Measurements from ENCODE around the gene LEFTY1. TPM values are rescaled to one million over a fixed set of nuclear protein-coding genes. Genes with fewer than 3 reads are reported as not detected.
"Not testable (repeated sequence)": the region's sequence is repeated elsewhere in the genome, so short reads cannot be mapped to it uniquely, and the experiment has no call there.

LEFTY1 gene
- total RNA-seq, 1 donor from 2014 or later = not detected

DNA sequence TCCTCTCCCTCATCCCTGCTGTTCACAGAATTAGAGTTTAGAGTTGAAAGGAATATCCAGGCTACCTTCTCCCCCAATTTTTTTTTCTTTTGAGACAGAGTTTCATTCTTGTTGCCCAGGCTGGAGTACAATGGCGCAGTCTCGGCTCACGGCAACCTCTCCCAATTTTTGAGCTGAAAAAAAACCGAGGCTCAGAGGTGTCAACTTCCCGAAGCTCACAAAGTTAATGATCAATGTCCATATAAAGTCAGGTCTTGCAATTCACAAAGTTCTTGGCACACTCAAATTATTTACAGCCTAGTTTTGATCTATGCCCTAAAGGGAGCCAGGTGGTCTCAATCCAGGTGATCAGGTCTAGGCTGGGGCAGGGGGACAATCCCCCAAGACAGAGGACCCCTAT is 797 bp upstream of the LEFTY1 start:
- H3K9me3 Mint-ChIP-seq = no peaks in the 10 kb centered on the region
- H3K4me1 Mint-ChIP-seq = peaks cover 6% of the 10 kb centered on the region
- H3K27me3 Mint-ChIP-seq = peaks cover 21% of the 10 kb centered on the region
- H3K36me3 Mint-ChIP-seq (ENCODE audit: low read depth) = no peaks in the 10 kb centered on the region
- no peak overlapping the region for H3K4me3 Mint-ChIP-seq
- H3K27ac Mint-ChIP-seq = no peak overlapping the region
- no peak for DNase-seq
- intact Hi-C loops (cut with micrococcal nuclease) = no loop called here

DNA sequence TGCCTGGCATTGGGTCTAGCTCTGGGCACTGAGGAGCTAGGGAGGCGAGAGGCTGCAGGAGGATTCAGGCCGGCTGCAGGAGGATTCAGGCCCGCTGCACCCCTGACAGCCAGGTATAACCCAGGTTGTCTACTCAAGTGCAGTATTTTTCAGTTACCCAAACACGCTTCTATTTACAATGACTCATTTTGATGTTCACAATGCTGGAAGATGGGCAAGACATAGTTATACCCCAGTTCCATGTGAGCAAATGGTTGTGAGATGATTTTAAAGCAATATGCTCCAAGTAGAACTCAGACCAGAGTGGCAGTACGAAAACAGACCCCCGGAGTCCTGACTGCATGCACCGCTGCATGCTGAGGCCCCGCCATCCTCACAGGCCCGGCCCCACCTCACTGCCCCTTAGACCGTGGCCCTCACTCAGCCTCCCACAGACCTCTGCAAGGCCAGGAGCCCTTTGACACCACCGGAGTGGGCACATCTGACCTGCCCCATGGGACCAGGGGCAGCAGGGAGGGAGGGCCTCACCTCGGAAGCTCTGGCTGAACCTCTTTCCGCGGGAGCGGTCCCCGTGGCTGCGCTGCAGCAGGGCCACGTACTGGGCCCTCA is 553 bp downstream of the LEFTY1 start:
- no peak for DNase-seq
- Mint-ChIP-seq H3K4me3 (no peak overlapping the region), H3K9me3 (no peaks in the 10 kb centered on the region), H3K4me1 (peaks cover 9% of the 10 kb centered on the region), H3K27me3 (peaks cover 20% of the 10 kb centered on the region), H3K36me3 (ENCODE audit: low read depth) (no peaks in the 10 kb centered on the region), H3K27ac (no peak overlapping the region)
- intact Hi-C loops (cut with micrococcal nuclease) = no loop called here

DNA sequence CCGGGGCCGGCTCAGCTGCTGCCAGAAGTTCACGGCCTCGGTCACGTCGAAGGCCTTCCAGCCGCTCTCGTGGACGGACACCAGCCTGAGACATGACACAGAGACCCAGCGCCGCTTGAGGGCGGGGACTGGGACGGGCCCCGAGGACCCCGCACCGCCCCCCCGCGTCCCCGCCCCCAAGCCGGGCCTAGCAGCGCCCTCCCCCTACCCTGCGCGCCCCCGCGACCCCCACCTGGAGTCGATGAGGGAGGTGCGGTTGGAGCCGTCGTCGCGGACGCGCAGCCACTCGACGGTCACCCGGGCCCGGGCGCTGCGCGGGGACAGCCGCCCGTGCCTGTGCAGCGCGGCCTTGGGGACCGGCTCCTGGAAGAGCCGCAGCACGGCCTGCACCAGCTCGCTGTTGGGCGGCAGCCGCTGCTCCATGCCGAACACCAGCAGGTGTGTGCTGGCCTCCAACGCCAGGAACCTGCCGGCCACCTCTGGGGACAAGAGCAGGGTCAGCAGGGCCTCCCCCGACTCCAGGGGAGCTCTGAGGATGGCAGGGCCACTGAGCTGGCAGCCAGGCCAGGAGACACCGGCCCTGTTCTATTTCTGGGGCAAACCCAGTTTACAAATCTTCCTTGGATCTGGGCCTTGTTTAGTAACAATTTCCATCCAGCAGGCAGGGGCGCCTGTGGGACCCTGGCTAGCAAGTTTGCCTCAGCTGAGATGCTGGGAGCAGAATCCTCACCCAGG is 1.2 kb downstream of the LEFTY1 start:
- DNase-seq; H3K4me3 Mint-ChIP-seq; H3K9me3 Mint-ChIP-seq; H3K36me3 Mint-ChIP-seq (ENCODE audit: low read depth); intact Hi-C loops (cut with micrococcal nuclease); H3K27ac Mint-ChIP-seq: not testable (repeated sequence)
- Mint-ChIP-seq H3K4me1 (peaks cover 12% of the 10 kb centered on the region), H3K27me3 (peaks cover 20% of the 10 kb centered on the region)

DNA sequence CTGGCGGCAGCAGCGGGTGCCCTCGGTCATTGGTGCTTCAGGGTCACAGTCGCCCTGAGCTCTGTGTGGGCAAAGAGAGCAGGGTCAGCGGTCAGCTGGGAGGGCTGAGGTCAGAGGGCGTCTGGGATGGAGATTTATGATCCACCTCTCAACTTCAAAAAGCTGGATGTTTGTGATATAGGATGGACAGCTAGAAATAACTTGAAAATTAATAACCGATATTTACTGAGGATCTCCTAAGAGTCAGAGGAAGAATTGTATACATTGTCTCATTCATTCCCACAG is 2.0 kb downstream of the LEFTY1 start:
- Mint-ChIP-seq H3K9me3 (no peaks in the 10 kb centered on the region), H3K27ac (no peak overlapping the region), H3K4me3 (no peak overlapping the region), H3K36me3 (ENCODE audit: low read depth) (no peaks in the 10 kb centered on the region), H3K4me1 (peaks cover 12% of the 10 kb centered on the region), H3K27me3 (peaks cover 20% of the 10 kb centered on the region)
- no peak for DNase-seq
- intact Hi-C loops (cut with micrococcal nuclease) = no loop called here

DNA sequence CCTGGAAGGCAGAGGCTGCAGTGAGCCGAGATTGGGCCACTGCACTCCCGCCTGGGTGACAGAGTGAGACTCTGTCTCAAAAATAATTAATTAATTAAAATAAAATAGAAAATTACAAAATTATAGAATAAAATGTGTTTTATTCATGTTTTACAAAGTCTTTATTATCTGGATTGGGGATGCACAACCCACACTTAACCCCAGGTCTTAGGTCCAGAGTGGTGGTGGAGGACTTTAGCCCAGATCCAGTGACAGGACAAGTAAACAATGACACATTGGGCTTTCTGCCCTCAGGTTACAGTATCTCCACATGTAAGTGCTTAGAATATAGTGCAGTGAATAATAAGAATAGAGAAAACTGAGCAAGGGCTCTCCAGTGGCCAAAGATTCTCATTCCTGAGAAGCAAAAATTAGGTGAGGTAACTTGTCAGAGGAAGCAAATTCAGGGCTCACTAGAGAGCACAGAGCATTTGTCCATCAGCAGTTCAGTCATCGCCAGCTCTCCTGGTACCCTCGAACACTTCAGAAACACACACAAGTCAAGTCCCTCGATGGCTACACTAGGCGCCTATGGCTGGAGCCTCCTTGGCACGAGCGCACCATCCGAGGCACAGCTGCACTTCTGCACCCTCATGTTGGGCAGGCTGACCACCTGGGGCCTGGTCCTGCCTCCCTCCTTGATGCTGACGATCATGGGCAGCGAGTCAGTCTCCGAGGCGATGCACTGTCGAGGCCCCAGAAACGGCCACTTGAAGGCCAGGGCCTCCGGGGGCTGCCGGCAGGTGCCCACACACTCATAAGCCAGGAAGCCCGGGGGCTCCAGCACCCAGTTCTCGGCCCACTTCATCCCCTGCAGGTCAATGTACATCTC is 2.6 kb downstream of the LEFTY1 start:
- intact Hi-C loops (cut with micrococcal nuclease) = no loop called here
- H3K27ac Mint-ChIP-seq = no peak overlapping the region
- DNase-seq = no peak
- no peaks in the 10 kb centered on the region for H3K36me3 Mint-ChIP-seq (ENCODE audit: low read depth)
- H3K9me3 Mint-ChIP-seq = no peaks in the 10 kb centered on the region
- H3K27me3 Mint-ChIP-seq = peaks cover 20% of the 10 kb centered on the region
- peaks cover 13% of the 10 kb centered on the region for H3K4me1 Mint-ChIP-seq
- H3K4me3 Mint-ChIP-seq = no peak overlapping the region

DNA sequence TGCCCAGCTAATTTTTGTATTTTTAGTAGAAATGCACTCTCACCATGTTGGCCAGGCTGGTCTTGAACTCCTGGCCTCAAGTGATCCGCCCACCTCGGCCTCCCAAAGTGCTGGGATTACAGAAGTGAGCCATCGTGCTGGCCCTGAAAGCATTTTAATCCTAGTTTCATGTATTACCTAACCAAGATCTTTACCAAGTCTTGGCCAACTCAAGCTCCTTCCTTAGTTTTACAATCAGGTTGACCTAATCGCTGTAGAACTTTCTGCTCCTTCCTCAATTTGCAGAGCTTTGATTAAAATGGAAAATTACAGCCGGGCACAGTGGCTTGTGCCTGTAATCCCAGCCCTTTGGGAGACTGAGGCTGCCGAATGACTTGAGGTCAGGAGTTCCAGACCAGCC is 3.6 kb downstream of the LEFTY1 start:
- Mint-ChIP-seq H3K36me3 (ENCODE audit: low read depth) (no peaks in the 10 kb centered on the region), H3K4me1 (peaks cover 19% of the 10 kb centered on the region), H3K4me3 (no peak overlapping the region), H3K9me3 (no peaks in the 10 kb centered on the region), H3K27me3 (peaks cover 18% of the 10 kb centered on the region), H3K27ac (no peak overlapping the region)
- intact Hi-C loops (cut with micrococcal nuclease) = no loop called here
- DNase-seq = no peak

DNA sequence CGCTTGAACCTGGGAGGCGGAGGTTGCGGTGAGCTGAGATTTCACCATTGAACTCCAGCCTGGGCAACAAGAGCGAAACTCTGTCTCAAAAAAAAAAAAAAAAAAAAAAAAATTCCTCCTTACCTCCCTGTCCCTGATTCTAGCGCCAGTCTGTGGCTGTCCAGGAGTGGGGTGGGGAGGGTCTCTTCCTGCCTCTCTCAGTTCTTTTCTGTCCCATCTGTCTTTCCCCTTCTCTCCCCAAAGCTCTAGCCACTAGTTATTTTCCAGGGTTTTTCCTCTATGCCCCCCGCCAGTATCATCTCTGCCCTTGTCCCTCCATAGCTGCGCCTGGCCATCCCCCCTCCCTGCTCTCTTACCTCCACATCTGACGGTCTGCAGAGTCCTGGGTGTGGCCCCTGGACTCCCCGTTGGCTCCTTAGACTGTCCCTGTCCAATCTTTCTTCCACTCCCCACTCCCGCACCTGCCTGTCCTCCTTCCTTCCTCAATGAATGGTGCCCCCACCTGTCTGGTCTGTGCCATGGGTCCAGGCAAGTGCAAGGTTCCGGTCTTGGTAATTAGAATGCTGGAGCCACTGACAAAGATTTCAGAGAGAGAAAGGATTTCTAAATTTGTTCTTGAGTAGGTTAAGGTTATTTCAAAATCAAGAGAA is 5.2 kb downstream of the LEFTY1 start:
- H3K9me3 Mint-ChIP-seq = no peaks in the 10 kb centered on the region
- no peak for DNase-seq
- no peak overlapping the region for H3K27ac Mint-ChIP-seq
- intact Hi-C loops (cut with micrococcal nuclease) = loop anchor here (5.0 kb wide), 1 partner anchor 71 kb away; the partner anchor contains the start of gene EPHX1
- H3K27me3 Mint-ChIP-seq = peaks cover 14% of the 10 kb centered on the region
- peaks cover 35% of the 10 kb centered on the region for H3K4me1 Mint-ChIP-seq
- H3K36me3 Mint-ChIP-seq (ENCODE audit: low read depth) = peaks cover 9% of the 10 kb centered on the region
- peak overlapping the region; percentile 85 for H3K4me3 Mint-ChIP-seq

DNA sequence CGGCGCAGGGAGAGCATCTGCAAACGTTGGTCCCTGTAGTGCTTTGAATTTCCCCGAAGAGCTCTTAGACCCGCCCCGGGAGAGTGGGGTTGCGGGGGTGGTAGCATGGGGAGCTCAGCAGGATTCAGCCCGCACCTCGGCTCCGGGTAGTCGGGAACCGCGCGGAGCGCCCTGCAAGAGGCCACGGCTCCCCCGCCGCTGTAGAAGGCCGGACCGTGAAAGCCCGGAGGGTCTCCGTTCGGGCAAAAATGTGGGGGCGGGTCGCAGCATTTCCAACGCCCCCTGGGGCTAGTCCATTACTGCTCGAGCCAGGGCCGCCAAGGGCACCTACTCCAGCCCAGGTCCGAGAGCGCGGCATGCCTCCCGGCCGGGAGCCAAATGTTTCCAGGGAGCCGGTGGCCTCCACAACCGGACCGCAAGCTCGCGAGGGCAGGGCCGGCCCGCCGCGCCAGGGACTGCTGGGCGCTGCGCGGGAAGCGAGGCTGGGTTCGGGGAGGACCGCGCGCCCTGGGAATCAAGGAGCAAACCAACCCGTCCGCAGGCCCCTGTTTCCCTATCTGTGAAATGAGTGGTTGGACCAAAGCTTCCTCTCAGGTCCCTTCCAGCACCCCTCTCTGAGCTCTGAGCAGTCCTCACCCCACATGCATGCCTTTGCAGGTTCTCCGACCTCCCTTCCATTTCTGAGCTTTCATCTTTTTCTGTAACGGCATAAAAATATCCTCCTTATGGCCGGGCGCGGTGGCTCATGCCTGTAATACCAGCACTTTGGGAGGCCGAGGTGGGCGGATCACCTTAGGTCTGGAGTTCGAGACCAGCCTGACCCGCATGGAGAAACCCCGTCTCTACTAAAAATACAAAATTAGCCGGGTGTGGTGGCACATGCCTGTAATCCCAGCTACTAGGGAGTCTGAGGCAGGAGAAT is 6.0 kb downstream of the LEFTY1 start:
- Mint-ChIP-seq H3K9me3 (no peaks in the 10 kb centered on the region), H3K36me3 (ENCODE audit: low read depth) (peaks cover 11% of the 10 kb centered on the region), H3K27me3 (peaks cover 14% of the 10 kb centered on the region), H3K4me3 (peak overlapping the region; percentile 85), H3K4me1 (peaks cover 40% of the 10 kb centered on the region), H3K27ac (peak overlapping the region; percentile 73)
- DNase-seq = peak; percentile 80
- intact Hi-C loops (cut with micrococcal nuclease) = loop anchor here (5.0 kb wide), 1 partner anchor 71 kb away; the partner anchor contains the start of gene EPHX1

DNA sequence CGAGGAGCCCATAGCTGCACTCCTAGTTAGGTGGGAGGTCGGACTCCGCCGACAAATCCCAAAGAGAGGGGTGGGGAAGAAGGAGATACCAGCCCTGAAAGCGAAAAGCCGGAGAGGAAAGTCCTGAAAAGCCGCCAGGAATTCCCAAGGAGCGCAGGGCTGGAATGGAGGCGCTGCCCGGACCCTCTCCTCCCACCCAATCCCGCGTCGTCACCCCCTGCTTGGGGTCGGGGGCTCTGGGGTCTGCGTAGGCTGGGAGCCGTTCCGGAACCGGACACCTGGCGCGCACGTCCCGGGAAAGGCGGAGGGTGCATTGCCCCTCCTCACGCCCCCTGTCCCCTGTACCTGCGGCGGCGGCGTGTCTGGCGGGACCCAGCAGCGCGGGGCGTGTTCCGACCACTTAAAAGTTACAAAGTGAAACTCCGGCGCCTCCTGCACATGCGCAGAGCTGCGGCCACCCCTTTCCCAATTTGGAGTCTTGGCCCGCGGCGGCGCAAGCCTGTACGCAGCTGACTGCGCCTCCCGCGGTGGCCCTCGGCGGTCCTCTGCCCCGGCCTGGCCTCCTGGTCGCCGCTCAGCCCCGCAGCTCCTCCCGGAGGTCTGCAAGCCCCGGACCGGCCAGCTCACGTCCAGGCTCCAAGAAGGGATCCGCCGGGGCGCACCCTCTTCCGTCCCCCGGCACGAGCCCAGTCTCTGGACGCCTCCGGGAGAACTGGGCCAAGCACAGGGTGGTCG is 6.8 kb downstream of the LEFTY1 start, which contains the start of gene TMEM63A:
TSS of gene TMEM63A (minus strand) at position 422 of the 735 bp plus-strand sequence. CDS start 4,800 bp downstream, outside the sequence.
- intact Hi-C loops (cut with micrococcal nuclease) = loop anchor here (1.0 to 5.0 kb wide), 4 partner anchors 15 to 105 kb away; partner anchors contain the start of genes EPHX1 and SRP9
- Mint-ChIP-seq H3K9me3 (no peaks in the 10 kb centered on the region), H3K36me3 (ENCODE audit: low read depth) (peaks cover 17% of the 10 kb centered on the region), H3K27me3 (peaks cover 14% of the 10 kb centered on the region), H3K27ac (peak within 1 kb of the TSS; percentile 87), H3K4me3 (peak within 1 kb of the TSS; percentile 85), H3K4me1 (peaks cover 43% of the 10 kb centered on the region)
- DNase-seq = peak; percentile 97

DNA sequence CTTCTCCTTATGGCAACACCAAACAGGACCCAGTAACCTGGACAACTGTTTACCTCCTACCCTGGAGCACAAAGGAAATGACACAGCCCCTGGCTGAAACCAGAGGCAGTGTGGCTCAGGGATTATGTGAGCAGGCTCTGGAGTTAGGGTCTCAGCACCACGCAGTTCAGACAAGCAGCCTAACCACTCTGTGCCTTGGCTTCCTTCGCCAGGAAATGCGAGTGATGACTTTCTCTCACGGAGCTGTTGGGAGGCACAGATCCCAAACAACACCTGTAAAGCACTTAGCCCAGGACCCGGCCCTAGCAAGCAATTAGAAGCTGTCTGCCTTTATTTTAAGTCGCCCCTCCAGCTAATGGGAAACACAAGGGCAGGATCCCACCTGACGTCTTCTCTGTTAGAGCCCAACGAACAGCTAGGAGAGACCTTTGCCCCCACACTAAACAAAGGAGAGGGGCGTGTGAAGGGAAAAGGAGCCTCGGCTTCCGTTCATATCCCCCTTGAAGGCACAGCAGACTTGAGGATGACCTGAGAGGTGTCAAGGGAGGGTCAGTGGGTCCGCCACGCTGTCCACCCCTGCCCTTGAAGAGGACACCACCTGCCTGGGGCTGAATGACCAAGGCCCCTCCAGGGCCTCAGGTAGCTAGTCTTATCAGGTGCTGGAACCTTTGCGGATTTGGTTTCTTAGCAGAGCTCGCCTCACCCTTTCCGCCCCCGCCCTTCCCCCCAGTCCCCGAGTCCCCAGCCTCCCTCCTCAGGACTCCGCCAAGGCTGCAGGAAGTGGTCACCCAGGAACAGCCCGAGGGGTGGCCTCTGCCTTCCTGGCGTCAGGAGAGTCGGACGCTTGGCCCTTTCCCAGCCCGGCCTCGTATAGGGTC is 7.6 kb downstream of the LEFTY1 start:
- no peaks in the 10 kb centered on the region for H3K9me3 Mint-ChIP-seq
- intact Hi-C loops (cut with micrococcal nuclease) = loop anchor here (1.0 to 5.0 kb wide), 4 partner anchors 15 to 104 kb away; partner anchors contain the start of genes EPHX1 and SRP9
- peak; percentile 85 for DNase-seq
- H3K27ac Mint-ChIP-seq = peak overlapping the region; percentile 87
- peak overlapping the region; percentile 85 for H3K4me3 Mint-ChIP-seq
- peaks cover 10% of the 10 kb centered on the region for H3K27me3 Mint-ChIP-seq
- peaks cover 49% of the 10 kb centered on the region for H3K4me1 Mint-ChIP-seq
- H3K36me3 Mint-ChIP-seq (ENCODE audit: low read depth) = peaks cover 23% of the 10 kb centered on the region

DNA sequence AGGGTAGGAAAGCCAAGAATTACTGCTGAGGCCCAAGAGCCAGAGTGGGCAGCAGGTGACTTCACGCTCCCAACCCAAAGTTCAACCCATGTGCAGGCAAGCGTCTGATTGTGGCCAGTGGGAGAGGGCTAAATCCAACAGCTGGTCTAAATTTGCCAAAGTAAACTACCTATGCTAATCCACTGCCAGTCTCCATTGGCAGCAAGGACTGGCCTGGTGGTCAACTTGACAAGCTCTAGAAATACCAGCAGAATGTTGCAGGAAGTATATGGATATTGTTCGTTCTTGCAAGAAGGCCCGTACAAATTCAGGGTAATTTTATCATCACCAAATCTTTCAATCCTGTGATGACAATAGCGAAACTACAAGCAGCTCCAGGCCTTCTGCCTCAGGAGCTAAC is 8.3 kb downstream of the LEFTY1 start:
- DNase-seq = no peak
- intact Hi-C loops (cut with micrococcal nuclease) = loop anchor here (1.0 to 5.0 kb wide), 4 partner anchors 14 to 103 kb away; partner anchors contain the start of genes EPHX1 and SRP9
- Mint-ChIP-seq H3K27me3 (peaks cover 8% of the 10 kb centered on the region), H3K36me3 (ENCODE audit: low read depth) (peaks cover 28% of the 10 kb centered on the region), H3K27ac (peak overlapping the region; percentile 87), H3K9me3 (no peaks in the 10 kb centered on the region), H3K4me3 (peak overlapping the region; percentile 85), H3K4me1 (peaks cover 54% of the 10 kb centered on the region)
